ENCODE data around the gene PFDN2. TPM values are rescaled to one million over a fixed set of nuclear protein-coding genes. Genes with fewer than 3 reads are reported as not detected.

PFDN2 gene
- total and polyA plus RNA-seq, 2 experiments from 2014 or later, result 45.6 to 352 TPM

DNA sequence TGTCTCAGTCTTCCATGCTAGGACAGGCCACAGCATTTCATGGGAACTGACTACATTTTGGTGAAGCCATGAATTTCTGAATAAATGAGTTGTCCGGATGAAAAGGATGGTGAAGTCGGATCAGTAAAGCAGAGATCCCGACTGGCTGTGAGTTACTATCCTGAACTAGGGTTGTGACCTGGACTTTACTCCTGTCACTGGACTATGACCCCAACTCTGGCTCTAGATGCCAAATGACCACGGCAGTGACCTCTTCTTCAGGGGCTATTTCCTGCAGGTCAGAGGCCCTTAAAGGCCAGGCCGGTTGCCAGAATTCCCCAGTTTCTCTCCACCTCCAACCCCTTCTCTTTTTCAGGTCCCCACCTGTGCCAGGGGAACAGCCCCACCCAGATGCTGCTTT is 26.7 kb downstream of the PFDN2 start:
- Mint-ChIP-seq H3K27ac (no peak overlapping the region), H3K9me3 (no peaks in the 10 kb centered on the region), H3K4me1 (peaks cover 12% of the 10 kb centered on the region), H3K36me3 (ENCODE audit: low read depth) (no peaks in the 10 kb centered on the region), H3K27me3 (ENCODE audit: insufficient read depth, low read depth, poor library complexity) (peaks cover 5% of the 10 kb centered on the region), H3K4me3 (no peak overlapping the region)
- Histone ChIP-seq H3K4me3 (no peak overlapping the region), H4K20me1 (replicated peaks; ENCODE audit: insufficient read depth) (no peaks in the 10 kb centered on the region), H3K36me3 (ENCODE audit: insufficient read depth) (no peaks in the 10 kb centered on the region), H3K27ac (ENCODE audit: low read depth) (no peak overlapping the region), H3F3A (replicated peaks; ENCODE audit: low read depth) (no peaks in the 10 kb centered on the region), H3K79me2 (replicated peaks; ENCODE audit: insufficient read depth) (no peaks in the 10 kb centered on the region), H3K4me2 (no peak overlapping the region), H3K4me1 (ENCODE audit: insufficient read depth) (peaks cover 7% of the 10 kb centered on the region), H3K27me3 (ENCODE audit: insufficient read depth) (no peaks in the 10 kb centered on the region), H2AFZ (no peak overlapping the region), H3K9me2 (ENCODE audit: insufficient read depth) (peaks cover 5% of the 10 kb centered on the region; the same call in 1 of the 2 replicates)
- DNase-seq (ENCODE audit: low spot score) (no peak), ATAC-seq (no peak)
- TF ChIP-seq NANOG (IDR thresholded peaks at IDR 0.05; ENCODE audit: borderline replicate concordance) (no peak), JUNB (IDR thresholded peaks at IDR 0.05; ENCODE audit: unreplicated experiment) (no peak), EZH2 (IDR thresholded peaks at IDR 0.05; ENCODE audit: low read depth, unreplicated experiment) (no peak), EZH2phosphoT487 (IDR thresholded peaks at IDR 0.05; ENCODE audit: unreplicated experiment) (no peak), STAT1 (IDR thresholded peaks at IDR 0.05; ENCODE audit: unreplicated experiment) (no peak), ZNF114 (CRISPR knock-in tag; IDR thresholded peaks at IDR 0.05) (no peak), ZNF331 (CRISPR knock-in tag; IDR thresholded peaks at IDR 0.05; ENCODE audit: low read depth) (no peak), CREB1 (CRISPR knock-in tag; IDR thresholded peaks at IDR 0.05; ENCODE audit: low read depth) (no peak), POLR2AphosphoS5 (IDR thresholded peaks at IDR 0.05; ENCODE audit: low read depth) (no peak)
- TF ChIP-seq, protein P1, sequence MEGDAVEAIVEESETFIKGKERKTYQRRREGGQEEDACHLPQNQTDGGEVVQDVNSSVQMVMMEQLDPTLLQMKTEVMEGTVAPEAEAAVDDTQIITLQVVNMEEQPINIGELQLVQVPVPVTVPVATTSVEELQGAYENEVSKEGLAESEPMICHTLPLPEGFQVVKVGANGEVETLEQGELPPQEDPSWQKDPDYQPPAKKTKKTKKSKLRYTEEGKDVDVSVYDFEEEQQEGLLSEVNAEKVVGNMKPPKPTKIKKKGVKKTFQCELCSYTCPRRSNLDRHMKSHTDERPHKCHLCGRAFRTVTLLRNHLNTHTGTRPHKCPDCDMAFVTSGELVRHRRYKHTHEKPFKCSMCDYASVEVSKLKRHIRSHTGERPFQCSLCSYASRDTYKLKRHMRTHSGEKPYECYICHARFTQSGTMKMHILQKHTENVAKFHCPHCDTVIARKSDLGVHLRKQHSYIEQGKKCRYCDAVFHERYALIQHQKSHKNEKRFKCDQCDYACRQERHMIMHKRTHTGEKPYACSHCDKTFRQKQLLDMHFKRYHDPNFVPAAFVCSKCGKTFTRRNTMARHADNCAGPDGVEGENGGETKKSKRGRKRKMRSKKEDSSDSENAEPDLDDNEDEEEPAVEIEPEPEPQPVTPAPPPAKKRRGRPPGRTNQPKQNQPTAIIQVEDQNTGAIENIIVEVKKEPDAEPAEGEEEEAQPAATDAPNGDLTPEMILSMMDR (conservative IDR thresholded peaks at IDR 0.05; ENCODE audit: low read depth in 2 of 2), result no peak
- TF ChIP-seq, protein P2, sequence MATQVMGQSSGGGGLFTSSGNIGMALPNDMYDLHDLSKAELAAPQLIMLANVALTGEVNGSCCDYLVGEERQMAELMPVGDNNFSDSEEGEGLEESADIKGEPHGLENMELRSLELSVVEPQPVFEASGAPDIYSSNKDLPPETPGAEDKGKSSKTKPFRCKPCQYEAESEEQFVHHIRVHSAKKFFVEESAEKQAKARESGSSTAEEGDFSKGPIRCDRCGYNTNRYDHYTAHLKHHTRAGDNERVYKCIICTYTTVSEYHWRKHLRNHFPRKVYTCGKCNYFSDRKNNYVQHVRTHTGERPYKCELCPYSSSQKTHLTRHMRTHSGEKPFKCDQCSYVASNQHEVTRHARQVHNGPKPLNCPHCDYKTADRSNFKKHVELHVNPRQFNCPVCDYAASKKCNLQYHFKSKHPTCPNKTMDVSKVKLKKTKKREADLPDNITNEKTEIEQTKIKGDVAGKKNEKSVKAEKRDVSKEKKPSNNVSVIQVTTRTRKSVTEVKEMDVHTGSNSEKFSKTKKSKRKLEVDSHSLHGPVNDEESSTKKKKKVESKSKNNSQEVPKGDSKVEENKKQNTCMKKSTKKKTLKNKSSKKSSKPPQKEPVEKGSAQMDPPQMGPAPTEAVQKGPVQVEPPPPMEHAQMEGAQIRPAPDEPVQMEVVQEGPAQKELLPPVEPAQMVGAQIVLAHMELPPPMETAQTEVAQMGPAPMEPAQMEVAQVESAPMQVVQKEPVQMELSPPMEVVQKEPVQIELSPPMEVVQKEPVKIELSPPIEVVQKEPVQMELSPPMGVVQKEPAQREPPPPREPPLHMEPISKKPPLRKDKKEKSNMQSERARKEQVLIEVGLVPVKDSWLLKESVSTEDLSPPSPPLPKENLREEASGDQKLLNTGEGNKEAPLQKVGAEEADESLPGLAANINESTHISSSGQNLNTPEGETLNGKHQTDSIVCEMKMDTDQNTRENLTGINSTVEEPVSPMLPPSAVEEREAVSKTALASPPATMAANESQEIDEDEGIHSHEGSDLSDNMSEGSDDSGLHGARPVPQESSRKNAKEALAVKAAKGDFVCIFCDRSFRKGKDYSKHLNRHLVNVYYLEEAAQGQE (IDR thresholded peaks at IDR 0.05; ENCODE audit: unreplicated experiment), result no peak
- TF ChIP-seq, protein P3, sequence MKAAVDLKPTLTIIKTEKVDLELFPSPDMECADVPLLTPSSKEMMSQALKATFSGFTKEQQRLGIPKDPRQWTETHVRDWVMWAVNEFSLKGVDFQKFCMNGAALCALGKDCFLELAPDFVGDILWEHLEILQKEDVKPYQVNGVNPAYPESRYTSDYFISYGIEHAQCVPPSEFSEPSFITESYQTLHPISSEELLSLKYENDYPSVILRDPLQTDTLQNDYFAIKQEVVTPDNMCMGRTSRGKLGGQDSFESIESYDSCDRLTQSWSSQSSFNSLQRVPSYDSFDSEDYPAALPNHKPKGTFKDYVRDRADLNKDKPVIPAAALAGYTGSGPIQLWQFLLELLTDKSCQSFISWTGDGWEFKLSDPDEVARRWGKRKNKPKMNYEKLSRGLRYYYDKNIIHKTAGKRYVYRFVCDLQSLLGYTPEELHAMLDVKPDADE (IDR thresholded peaks at IDR 0.05), result no peak
- TF ChIP-seq, protein P4, sequence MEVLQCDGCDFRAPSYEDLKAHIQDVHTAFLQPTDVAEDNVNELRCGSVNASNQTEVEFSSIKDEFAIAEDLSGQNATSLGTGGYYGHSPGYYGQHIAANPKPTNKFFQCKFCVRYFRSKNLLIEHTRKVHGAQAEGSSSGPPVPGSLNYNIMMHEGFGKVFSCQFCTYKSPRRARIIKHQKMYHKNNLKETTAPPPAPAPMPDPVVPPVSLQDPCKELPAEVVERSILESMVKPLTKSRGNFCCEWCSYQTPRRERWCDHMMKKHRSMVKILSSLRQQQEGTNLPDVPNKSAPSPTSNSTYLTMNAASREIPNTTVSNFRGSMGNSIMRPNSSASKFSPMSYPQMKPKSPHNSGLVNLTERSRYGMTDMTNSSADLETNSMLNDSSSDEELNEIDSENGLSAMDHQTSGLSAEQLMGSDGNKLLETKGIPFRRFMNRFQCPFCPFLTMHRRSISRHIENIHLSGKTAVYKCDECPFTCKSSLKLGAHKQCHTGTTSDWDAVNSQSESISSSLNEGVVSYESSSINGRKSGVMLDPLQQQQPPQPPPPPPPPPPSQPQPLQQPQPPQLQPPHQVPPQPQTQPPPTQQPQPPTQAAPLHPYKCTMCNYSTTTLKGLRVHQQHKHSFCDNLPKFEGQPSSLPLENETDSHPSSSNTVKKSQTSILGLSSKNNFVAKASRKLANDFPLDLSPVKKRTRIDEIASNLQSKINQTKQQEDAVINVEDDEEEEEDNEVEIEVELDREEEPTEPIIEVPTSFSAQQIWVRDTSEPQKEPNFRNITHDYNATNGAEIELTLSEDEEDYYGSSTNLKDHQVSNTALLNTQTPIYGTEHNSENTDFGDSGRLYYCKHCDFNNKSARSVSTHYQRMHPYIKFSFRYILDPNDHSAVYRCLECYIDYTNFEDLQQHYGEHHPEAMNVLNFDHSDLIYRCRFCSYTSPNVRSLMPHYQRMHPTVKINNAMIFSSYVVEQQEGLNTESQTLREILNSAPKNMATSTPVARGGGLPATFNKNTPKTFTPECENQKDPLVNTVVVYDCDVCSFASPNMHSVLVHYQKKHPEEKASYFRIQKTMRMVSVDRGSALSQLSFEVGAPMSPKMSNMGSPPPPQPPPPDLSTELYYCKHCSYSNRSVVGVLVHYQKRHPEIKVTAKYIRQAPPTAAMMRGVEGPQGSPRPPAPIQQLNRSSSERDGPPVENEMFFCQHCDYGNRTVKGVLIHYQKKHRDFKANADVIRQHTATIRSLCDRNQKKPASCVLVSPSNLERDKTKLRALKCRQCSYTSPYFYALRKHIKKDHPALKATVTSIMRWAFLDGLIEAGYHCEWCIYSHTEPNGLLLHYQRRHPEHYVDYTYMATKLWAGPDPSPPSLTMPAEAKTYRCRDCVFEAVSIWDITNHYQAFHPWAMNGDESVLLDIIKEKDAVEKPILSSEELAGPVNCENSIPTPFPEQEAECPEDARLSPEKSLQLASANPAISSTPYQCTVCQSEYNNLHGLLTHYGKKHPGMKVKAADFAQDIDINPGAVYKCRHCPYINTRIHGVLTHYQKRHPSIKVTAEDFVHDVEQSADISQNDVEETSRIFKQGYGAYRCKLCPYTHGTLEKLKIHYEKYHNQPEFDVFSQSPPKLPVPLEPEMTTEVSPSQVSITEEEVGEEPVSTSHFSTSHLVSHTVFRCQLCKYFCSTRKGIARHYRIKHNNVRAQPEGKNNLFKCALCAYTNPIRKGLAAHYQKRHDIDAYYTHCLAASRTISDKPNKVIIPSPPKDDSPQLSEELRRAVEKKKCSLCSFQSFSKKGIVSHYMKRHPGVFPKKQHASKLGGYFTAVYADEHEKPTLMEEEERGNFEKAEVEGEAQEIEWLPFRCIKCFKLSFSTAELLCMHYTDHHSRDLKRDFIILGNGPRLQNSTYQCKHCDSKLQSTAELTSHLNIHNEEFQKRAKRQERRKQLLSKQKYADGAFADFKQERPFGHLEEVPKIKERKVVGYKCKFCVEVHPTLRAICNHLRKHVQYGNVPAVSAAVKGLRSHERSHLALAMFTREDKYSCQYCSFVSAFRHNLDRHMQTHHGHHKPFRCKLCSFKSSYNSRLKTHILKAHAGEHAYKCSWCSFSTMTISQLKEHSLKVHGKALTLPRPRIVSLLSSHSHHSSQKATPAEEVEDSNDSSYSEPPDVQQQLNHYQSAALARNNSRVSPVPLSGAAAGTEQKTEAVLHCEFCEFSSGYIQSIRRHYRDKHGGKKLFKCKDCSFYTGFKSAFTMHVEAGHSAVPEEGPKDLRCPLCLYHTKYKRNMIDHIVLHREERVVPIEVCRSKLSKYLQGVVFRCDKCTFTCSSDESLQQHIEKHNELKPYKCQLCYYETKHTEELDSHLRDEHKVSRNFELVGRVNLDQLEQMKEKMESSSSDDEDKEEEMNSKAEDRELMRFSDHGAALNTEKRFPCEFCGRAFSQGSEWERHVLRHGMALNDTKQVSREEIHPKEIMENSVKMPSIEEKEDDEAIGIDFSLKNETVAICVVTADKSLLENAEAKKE (CRISPR knock-in tag; IDR thresholded peaks at IDR 0.05), result no peak
